GM18873 (cell line): ENCODE data around the gene DHX57.
"Not testable (repeated sequence)": the region's sequence is repeated elsewhere in the genome, so short reads cannot be mapped to it uniquely, and the experiment has no call there.

Source experiments
- ATAC-seq: cut with Tn5 transposase; IDR thresholded peaks from one replicate; pipeline ENCODE4 v1.9.1; 2021; ENCODE audit warnings: mild to moderate bottlenecking, moderate library complexity, moderate number of reproducible peaks; ENCODE audit not compliant: unreplicated experiment, low FRiP score

The DHX57 gene

DNA sequence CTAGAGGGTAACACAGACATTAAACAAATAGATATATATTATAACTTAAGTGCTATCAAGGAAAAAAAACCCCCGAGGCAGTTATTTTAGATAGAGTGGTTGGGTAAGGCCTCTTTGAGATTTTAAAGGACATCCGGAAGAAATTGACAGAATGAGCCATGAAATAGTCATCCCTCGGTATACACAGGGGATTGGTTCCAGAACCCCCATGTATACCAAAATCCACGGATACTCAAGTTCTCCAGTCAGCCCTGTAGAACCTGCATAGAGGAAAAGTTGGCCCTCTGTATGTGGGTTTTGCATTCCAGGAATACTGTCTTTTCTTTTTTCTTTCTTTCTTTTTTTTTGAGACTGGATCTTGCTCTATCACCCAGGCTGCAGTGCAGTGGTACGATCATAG lies 2.0 kb downstream of the DHX57 start:
- ATAC-seq, result no peak

DNA sequence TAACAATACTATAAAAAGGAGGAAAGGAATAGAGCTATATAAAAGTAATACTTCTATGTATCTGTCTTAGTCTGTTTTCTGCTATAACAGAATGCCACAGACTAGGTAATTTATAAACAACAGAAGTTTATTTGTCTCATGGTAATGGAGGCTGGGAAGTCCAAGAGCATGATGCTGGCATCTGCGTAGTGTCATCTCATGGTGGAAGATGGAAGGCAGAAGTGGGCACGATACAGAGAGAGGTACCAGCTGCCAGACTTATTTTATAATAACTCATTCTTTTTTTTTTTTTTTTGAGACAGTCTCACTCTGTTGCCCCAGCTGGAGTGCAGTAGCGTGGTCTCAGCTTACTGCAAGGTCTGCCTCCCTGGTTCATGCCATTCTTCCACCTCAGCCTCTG lies 4.3 kb downstream of the DHX57 start:
- ATAC-seq, result no peak

DNA sequence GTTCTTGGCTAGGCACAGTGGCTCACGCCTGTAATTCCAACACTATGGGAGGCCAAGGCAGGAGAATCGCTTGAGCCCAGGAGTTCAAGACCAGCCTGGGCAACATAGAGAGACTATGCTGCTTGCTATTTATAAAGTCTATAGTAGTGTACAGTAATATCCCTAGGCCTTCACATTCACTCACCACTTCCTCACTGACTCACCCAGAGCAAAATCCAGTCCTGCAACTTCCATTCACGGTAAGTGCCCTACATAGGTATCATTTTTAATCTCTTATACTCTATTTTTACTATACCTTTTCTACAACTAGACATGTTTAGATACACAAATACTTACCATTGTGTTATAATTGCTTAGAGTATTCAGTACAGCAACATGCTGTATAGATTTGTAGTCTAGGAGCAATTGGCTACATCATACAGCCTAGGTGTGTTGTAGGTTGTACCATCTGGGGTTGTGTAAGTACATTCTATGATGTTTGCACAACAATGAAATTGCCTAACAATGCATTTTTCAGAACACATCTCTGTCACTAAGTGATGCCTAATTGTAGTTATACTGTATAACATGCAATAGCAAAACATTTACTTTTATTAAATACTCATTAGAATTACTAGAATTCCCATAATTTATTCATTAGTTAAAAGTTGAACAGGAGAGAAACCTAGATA lies 8.8 kb downstream of the DHX57 start:
- ATAC-seq, result no peak

DNA sequence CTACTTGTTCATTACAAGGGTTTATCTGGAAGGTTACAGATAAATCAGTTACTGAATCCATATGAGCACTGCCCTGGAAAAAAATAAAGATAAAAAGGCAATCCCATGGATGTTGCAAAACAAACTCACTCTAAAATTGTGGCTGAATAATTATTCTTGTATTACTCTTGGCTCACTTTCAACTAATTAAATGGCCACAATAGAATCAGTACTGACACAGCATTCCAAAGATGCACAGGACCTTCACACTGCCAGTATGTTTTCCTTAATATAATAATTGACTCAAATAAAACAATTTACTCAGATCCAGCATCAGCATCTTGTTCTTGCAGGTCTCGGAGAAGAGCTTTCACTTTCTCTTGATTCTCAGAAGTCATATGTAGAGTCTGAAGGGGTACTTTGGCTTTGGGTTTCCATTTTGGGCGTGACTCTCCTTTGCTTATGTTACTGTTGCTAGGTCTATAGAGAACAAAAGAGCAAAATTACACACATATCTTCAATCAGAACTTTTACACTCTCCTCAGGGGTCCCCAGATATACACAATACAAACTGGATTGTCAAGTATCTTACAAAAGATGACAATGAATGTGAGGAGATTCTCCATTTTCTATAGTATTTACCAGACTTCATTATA lies 12.6 kb downstream of the DHX57 start:
- ATAC-seq, result no peak

DNA sequence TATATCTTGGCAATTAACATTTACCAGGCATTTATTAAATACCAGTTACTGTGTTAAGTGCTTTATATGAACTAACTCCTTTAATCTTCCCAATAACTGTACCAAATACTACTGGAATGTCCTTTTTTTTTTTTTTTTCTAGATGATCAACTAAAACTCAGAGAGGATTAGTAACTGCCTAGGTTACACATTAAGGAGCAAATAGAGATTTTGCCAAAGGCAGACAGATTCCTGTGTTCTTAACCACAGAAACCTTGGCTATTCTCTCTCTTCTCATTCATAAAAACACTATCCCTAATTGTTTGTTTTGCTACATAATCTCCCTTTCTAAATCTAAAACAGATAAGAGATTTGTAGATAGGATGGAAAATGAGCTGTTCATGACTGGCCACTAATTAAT lies 13.3 kb downstream of the DHX57 start:
- ATAC-seq, result no peak

DNA sequence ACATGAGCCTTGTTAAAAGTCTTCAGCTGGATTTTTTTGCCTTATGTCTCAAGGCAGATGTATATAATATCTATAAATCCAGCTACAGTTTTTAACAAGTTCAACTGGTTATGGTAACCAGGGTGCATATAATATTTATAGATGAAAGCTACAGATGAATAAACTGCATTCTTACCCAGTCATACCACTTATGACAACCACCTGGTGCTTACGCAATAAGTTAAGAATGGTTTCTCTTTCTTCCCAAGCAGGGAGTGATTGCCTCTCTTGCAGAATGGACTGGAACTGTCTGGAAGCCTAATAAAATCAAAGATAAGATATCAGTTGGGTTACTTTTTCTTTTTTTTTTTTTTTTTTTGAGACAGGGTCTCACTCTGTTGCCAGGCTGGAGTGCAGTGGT lies 19.6 kb downstream of the DHX57 start:
- ATAC-seq, result no peak

DNA sequence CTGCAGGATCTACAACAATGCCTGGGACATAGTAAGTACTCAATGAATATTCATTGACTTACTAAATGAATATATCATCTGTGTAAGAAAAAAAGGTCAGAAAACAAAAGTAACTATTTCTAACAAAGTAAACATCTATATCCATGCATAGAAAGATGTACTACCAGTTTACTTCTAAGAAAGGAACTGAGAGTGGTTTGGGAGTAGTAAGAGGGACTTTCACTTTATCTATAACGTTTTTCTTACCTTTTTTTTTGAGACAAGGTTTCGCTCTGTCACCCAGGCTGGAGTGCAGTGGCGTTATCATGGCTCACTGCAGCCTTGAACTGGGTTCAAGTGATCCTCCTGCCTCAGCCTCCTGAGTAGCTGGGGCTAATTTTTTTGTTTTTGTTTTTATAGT lies 25.7 kb downstream of the DHX57 start:
- ATAC-seq, result peak; percentile 81

DNA sequence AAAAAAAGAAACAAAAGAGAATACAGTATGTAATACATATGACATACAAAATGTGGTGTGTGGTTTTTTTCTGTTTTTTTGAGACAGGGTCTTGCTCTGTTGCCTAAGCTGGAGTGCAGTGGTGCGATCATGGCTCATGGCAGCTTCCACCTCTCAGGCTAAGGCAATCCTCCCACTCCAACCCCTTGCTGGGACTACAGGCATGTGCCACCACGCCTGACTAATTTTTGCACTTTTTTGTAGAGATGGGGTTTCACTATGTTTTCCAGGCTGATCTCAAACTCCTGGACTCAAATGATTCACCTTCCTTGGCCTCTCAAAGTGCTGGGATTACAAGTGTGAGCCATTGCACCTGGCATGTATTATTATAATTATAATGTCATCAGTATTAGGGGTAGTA lies 38.9 kb downstream of the DHX57 start:
- ATAC-seq, result no peak

DNA sequence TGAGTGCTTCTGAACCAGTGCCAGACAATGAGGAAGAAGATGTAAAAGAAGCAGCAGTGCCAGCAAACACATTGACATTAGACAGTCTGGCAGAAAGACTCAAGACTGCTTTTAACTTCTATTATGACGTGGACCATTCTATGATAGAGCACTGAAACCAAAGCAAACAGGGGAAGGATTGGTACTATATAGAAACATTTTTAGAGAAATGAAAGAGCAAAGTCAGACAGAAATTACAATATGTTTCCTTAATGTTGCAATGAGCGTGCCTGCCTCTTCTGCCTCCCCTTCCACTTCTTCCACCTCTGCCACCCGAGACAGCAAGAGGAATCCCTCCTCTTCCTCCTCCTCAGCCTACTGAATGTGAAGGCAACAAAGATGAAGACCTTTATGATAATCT lies 39.7 kb downstream of the DHX57 start:
- peak; percentile 95 for ATAC-seq

DNA sequence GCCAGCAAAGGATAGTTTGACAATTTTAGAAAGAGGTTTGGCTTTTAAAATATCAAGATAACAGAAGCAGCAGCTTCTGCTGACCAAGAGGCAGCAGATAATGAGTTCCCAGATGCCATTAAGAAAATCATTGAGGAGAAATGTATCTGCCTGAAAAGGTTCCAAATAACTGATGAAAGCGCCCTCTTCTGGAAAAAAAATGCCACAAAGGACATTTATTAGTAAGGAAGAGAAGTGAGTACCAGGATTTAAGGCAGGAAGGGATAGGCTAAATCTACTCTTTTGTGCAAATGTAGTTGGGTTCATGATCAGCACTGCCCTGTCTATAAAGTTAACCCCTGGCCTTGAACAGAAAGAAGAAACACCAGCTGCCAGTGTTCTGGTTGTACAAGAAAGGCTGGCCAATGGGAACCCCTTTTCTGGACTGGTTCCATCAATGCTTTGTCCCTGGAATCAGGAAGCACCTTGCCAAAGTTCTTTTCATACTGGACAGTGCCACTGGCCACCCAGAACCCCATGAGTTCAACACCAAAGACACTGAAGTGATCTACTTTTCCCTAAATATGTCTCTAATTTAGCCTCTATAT lies 40.6 kb downstream of the DHX57 start:
- ATAC-seq, result no peak

DNA sequence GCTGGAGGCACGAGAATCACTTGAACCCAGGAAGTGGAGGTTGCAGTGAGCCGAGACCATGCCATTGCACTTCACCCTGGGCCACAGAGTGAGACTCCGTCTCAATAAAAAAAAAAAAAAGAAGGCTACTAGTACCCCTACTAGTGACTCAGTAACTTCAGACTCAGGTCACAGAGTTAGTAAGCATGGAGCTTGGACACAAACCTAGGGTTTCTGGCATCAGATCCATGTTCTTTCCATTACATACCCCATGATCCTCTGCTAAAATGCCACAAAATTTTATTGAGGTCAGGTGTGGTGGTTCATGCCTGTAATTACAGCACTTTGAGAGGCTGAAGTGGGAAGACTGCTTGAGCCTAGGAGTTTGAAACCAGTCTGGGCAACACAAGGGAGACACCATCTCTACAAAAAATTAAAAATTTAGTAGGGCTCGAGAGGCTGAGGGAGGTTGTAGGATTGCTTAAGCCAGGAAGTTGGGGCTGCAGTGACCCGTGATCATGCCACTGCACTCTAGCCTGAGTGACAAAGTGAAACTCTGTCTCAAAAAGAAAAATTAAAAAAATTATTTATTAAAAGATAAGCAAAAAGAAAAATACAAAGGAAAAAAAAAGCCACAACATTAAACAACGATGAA lies 45.1 kb downstream of the DHX57 start:
- ATAC-seq, result no peak

DNA sequence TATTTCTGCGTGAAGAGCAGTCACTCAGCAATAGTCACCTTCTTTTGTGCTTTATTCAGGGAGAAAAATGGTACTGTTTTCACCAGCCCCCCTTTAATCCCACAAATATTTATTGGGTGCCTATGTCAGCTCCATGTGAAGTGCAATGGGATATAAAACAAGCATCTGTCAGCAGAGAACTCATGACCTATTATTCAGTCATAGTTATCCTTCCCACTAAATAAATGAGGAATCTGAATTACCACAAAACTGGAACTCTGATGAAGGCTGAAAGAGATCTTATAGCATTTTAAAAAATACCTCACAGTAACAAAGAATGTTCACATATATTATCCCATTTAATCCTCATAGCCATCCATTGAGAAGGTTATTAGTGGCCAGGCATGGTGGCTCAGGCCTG lies 45.8 kb downstream of the DHX57 start:
- ATAC-seq, result no peak

DNA sequence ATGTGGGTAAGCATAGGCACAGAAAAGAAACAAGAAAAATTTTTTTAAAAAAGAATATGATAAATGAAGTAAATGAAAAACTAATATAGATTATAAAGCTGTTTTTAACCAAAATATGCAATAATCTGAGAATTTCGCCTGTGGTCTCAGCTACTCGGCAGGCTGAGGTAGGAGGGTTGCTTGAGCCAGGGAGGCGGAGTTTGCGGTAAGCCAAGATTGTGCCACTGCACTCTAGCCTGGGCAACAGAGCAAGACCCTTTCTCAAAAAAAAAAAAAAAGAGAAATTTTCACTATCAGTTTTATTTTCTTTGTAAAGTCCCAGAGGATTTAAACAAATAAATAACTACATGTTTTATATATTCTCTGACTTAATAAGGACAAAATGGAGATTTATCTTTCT lies 47.3 kb downstream of the DHX57 start:
- ATAC-seq, result no peak

DNA sequence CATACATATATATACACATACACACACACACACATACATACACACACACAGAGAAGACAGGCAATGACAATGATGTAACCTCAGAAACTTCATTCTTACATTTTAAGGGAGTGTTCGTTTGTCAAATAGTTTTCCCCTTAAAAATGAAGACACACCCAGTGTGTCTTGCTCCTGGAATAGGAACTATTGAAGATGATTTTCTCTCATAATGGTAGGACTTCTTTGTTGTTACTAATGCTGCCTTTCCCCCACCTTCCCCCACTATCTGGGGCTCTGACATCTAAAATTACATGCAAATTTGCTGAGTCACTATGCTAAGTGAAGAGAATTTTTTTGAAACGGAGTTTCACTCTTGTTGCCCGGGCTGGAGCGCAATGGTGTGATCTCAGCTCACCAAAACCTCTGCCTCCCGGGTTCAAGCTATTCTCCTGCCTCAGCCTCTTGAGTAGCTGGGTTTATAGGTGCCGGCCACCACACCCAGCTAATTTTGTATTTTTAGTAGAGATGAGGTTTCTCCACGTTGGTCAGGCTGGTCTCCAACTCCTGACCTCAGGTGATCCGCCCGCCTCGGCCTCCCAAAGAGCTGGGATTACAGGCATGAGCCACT lies 48.1 kb downstream of the DHX57 start:
- ATAC-seq, result not testable (repeated sequence)

DNA sequence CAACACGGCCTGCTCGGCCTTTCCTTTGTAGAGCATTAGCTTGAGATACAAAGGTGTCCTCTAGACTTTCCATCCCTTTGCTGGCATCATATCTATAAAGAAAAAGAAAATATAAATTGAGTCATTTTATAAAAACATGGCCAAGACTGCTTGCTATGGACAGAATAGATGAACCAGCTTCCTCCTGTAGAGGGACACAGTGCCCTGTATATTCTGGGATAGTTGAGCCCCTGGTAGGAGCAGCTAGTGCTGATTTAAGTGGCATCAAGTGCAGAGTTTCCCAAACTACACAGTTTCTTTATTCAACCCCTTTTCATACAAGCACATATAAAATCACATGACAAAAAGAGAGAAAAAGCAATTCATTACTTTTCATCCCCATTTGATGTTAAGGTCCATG lies 49.8 kb downstream of the DHX57 start:
- no peak for ATAC-seq

DNA sequence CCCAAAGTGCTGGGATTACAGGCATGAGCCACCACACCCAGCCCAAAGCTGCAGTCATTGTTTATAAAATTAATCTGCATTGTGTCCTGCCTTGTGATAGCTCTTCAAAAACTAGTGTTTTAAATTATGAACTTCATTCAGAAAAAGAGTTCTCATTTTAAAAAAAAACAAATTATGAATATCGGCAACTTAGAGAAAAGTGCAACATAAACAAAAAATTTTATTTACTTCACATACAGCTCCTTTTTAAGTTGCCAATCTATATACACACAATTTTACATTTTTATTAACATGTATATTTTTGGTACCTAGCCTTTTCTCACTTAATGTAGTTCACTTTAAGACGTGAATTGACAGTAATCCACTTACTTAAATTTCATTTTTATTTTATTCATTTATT lies 50.8 kb downstream of the DHX57 start:
- ATAC-seq, result no peak

DNA sequence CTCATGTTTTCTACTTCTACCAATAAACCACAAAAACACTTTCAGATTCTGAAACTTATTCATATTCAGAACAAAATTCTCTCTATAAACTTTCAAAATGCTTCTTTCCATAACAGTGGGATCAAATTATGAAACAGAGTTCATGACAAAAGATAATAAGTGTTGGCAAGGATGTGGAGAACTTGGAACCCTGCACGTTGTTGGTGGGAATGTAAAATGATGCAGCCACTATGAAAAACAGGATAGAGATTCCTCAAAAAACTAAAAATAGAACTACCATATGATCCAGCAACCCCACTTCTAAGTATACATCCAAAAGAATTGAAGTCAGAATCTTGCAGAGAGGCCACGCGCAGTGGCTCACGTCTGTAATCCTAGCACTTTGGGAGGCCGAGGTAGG lies 52.3 kb downstream of the DHX57 start:
- no peak for ATAC-seq

DNA sequence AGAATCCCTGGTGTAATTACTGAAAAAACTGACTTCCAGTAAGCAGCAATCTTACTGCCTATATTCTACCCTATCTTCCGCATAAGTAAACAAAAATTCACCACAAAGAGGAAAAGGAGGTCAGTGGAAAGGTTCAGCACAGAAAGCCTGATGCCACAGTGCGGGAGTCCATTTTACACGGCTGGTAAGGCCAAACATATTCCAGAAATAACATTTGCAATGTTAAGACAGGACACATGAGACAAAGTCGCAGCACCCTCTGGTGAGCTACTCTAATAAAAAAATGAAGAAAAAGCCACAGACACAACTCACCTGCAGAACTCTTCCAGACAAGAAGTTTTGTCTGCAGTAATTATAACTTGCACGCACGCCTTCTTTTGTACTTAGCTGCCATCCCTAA lies 57.2 kb downstream of the DHX57 start:
- ATAC-seq, result no peak

DNA sequence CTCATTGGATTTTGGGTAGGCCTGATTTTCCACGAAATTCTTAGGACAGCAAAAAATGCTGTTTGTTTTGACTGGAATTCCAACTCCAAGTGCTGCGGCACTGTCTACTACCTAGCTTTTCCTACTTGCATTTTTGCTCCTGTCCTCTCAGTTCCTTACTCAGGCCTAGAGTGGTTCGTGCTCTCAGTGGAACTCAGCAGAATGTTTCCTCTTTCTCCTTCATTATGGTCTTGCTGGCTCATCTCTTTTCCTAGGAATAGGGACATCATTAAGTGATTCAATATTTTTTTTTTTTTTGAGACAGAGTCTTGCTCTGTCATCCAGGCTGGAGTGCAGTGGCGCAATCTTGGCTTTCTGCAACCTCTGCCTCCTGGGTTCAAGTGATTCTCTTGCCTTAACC lies 59.8 kb downstream of the DHX57 start:
- ATAC-seq, result no peak

DNA sequence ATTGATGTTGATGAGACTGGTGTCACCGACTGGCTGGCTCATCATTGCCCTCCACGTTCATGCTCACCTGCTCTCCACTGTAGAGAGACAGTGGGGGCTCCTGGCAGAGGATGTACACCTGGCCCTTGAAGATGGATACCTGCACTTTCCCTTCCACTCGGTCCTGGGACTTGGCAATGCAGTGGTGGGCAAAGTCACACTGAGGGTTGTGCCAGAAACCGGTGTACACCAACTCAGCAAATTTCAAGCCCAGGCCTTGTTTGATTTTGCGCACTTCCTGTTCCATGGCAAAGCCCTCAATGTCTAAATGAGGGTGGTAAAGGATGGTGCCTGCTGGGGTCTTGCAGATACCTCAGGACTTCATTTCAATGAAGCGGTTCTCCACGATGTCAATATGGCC lies 65.2 kb downstream of the DHX57 start:
- ATAC-seq, result no peak

DNA sequence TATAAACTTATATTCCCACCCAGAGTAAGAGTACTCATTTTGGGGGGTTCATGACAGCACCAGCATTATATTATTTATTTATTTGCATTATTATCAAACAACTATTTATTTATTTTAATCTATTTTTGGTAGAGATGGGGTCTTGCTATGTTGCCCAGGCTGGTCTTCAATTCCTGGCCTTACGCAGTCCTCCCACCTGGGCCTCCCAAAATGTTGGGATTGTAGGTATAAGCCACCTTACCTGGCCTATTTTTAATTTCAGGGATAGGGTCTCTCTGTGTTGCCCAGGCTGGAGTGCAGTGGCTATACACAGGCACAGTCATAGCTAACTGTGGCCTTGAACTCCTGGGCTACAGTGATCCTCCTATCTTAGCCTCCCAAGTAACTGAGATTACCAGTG lies 67.1 kb downstream of the DHX57 start:
- ATAC-seq, result no peak

DNA sequence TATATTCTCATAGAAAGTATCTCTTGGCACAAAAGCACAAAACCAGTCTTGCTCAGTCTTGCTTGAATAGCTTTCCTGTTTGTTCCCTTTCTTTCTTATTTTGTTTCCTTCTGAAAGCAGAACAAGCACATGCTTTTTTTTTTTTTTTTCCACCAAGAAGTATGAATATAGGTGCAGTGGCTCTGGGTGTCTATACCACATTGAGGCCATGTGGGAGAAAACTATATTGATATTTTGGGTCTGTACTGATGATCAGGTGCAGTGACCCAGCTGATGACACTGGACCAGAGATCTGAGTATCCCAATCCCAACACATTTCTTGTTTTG lies 69.0 kb downstream of the DHX57 start:
- no peak for ATAC-seq
